Vagina (tissue), 2 donors: Measurements from ENCODE around the gene CDC16.

Experiments used
- CTCF ChIP-seq, 3 experiments: fragments of 450-650 bp in 2 of 3; fragments of 200-600 bp in 1 of 3; sonication (generic) in 1 of 3; IDR thresholded peaks; one replicate each; pipeline ENCODE4 v1.5.1; 2017 to 2019; ENCODE audit warnings: antibody characterized with exemption in 3 of 3, mild to moderate bottlenecking in 2 of 3, moderate library complexity in 2 of 3
- POLR2A ChIP-seq, 2 donors: fragments of 450-650 bp; IDR thresholded peaks; one replicate each; pipeline ENCODE4 v1.6.1; 2017; ENCODE audit warnings: antibody characterized with exemption in 2 of 2, mild to moderate bottlenecking in 2 of 2, moderate library complexity in 2 of 2
- POLR2AphosphoS5 ChIP-seq, 2 donors: sonication (generic); formaldehyde crosslinking; IDR thresholded peaks; one replicate each; pipeline ENCODE4 v1.9.0; 2017; ENCODE audit warnings: antibody characterized with exemption in 2 of 2, mild to moderate bottlenecking in 2 of 2, low read depth in 1 of 2; ENCODE audit not compliant: insufficient read depth in 1 of 2

DNA sequence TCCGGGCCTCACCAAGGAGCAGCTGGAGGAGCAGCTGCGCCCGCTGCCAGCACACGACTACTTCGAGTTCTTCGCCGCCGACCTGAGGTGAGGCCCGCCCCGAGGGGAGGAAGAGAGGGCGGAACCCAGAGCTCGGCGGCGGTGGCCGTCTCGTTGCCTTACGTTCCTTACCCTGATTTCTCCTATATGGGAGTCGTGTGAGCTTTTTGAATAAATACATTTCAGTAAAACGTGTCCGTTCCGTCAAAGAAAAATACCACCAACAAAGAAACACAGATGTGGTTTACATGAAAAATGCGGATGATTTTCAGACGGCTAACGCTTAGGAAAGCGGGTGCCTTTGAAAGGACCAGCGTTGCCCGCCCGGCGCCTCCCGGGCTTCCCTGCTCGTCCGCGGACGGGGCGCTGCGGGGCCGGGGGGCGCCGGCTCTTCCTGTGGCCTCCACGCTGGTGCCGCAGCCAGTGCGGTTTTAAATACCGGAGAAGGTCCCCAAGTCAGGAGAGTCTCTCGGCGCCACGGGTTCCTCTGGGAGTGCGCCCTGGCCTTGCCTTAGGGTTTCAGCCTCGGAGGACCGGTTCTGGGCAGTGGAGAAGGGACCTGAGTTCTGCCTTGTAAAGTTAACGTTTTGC is 47.5 kb downstream of the CDC16 start:
- TF ChIP-seq POLR2AphosphoS5 (IDR thresholded peaks at IDR 0.05; ENCODE audit: insufficient read depth in 1 of 2, low read depth in 1 of 2) (peak in 1 of 2 donors; percentile 83), CTCF (IDR thresholded peaks at IDR 0.05) (no peak), POLR2A (IDR thresholded peaks at IDR 0.05) (peak in 1 of 2 donors; percentile 28)
